ENCODE results near the gene NSUN3. TPM values are rescaled to one million over a fixed set of nuclear protein-coding genes. Genes with fewer than 3 reads are reported as not detected.

The NSUN3 gene
- total and polyA plus RNA-seq, 2 of the 4 experiments (the other 2 are of a cell fraction): 4.9 to 6.8 TPM

DNA sequence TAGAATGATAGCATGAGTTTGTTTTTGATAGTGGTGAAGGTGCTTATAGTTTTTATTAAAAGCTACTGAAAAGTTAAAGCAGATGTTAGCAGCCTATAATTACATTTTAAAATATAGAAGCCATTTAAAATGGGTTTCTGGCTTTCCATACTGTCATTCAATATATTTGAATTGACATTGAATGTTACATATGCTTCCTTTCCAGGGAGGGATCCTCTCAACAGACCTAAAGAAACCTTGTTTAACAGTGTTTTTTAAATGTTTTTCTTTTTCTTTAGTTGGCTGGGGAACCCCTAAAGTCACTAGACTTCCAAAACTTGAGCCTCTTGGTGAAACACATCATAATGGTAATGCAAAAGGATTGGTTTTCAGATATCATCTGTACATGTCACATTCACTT, 12.3 kb upstream of the NSUN3 start:
- POLR2A ChIA-PET (ENCODE audit: unreplicated experiment): no interaction called here
- no peak overlapping the region for H3K9ac ChIP-seq (ENCODE audit: low read depth, low read length)
- intact Hi-C loops (cut with micrococcal nuclease) (no loop called here), in situ Hi-C loops (cut with MboI; ENCODE audit: low sequenced_read_pairs) (no loop called here), dilution Hi-C loops (cut with HindIII; ENCODE audit: low sequenced_read_pairs, unreplicated experiment) (no loop called here)
- CTCF ChIA-PET: interaction anchor here (0.6 kb wide), 1 partner anchor 46 kb away, joined by 3 read pairs; no protein-coding TSS in a partner anchor
- no peak for DNase-seq
- H3K56ac ChIP-seq (ENCODE audit: extremely low read depth, insufficient read depth, low read length): no peak overlapping the region
- no peak for TF ChIP-seq CEBPB (IDR thresholded peaks at IDR 0.05; ENCODE audit: low read depth, low read length)
- TF ChIP-seq BHLHE40 (IDR thresholded peaks at IDR 0.05; ENCODE audit: low read depth, low read length): no peak
- no peak for TF ChIP-seq RCOR1 (IDR thresholded peaks at IDR 0.05; ENCODE audit: insufficient replicate concordance, low read length)
- TF ChIP-seq, protein P1, sequence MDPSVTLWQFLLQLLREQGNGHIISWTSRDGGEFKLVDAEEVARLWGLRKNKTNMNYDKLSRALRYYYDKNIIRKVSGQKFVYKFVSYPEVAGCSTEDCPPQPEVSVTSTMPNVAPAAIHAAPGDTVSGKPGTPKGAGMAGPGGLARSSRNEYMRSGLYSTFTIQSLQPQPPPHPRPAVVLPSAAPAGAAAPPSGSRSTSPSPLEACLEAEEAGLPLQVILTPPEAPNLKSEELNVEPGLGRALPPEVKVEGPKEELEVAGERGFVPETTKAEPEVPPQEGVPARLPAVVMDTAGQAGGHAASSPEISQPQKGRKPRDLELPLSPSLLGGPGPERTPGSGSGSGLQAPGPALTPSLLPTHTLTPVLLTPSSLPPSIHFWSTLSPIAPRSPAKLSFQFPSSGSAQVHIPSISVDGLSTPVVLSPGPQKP (IDR thresholded peaks at IDR 0.05; ENCODE audit: borderline replicate concordance, low read depth, low read length): no peak
- no peak for TF ChIP-seq RFX5 (IDR thresholded peaks at IDR 0.05; ENCODE audit: low read depth, low read length)
- TF ChIP-seq RAD21 (IDR thresholded peaks at IDR 0.05; ENCODE audit: low read length): no peak
- TF ChIP-seq SMC3 (IDR thresholded peaks at IDR 0.05; ENCODE audit: low read depth, low read length): no peak
- TF ChIP-seq, protein P2, sequence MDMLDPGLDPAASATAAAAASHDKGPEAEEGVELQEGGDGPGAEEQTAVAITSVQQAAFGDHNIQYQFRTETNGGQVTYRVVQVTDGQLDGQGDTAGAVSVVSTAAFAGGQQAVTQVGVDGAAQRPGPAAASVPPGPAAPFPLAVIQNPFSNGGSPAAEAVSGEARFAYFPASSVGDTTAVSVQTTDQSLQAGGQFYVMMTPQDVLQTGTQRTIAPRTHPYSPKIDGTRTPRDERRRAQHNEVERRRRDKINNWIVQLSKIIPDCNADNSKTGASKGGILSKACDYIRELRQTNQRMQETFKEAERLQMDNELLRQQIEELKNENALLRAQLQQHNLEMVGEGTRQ (IDR thresholded peaks at IDR 0.05; ENCODE audit: low read depth, low read length): no peak
- no peak for TF ChIP-seq MAZ (IDR thresholded peaks at IDR 0.05; ENCODE audit: borderline replicate concordance, low read depth, low read length)
- TF ChIP-seq MXI1 (IDR thresholded peaks at IDR 0.05; ENCODE audit: borderline replicate concordance, low read depth, low read length): no peak
- no peak for TF ChIP-seq POLR2A (IDR thresholded peaks at IDR 0.05; ENCODE audit: low read depth, low read length)
- no peak for TF ChIP-seq CHD1 (IDR thresholded peaks at IDR 0.05; ENCODE audit: low read depth, low read length)
- no peak for TF ChIP-seq FOS (IDR thresholded peaks at IDR 0.05; ENCODE audit: low read depth, low read length)
- TF ChIP-seq, protein P3, sequence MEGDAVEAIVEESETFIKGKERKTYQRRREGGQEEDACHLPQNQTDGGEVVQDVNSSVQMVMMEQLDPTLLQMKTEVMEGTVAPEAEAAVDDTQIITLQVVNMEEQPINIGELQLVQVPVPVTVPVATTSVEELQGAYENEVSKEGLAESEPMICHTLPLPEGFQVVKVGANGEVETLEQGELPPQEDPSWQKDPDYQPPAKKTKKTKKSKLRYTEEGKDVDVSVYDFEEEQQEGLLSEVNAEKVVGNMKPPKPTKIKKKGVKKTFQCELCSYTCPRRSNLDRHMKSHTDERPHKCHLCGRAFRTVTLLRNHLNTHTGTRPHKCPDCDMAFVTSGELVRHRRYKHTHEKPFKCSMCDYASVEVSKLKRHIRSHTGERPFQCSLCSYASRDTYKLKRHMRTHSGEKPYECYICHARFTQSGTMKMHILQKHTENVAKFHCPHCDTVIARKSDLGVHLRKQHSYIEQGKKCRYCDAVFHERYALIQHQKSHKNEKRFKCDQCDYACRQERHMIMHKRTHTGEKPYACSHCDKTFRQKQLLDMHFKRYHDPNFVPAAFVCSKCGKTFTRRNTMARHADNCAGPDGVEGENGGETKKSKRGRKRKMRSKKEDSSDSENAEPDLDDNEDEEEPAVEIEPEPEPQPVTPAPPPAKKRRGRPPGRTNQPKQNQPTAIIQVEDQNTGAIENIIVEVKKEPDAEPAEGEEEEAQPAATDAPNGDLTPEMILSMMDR (conservative IDR thresholded peaks at IDR 0.05; ENCODE audit: low read depth, low read length): no peak
- TF ChIP-seq NFE2L2 (IDR thresholded peaks at IDR 0.05; ENCODE audit: low read depth, low read length): no peak
- TF ChIP-seq MAFK (IDR thresholded peaks at IDR 0.05; ENCODE audit: low read depth, low read length): no peak
- no peak overlapping the region for H4K5ac ChIP-seq (ENCODE audit: low read depth, low read length)
- no peaks in the 10 kb centered on the region for H3K4me1 ChIP-seq (ENCODE audit: control insufficient read depth, insufficient read depth, low read length)
- no peak overlapping the region for H2BK15ac ChIP-seq (ENCODE audit: low read depth, low read length)
- H2BK20ac ChIP-seq (ENCODE audit: low read depth, low read length): no peak overlapping the region
- H3K9me1 ChIP-seq (ENCODE audit: insufficient read depth, low read length): no peaks in the 10 kb centered on the region
- no peak overlapping the region for H3K4me2 ChIP-seq (ENCODE audit: low read depth, low read length)
- no peak overlapping the region for H3K27ac ChIP-seq (ENCODE audit: insufficient read depth, low read length)
- H2AK5ac ChIP-seq (ENCODE audit: low read depth, low read length): no peak overlapping the region
- H3K36me3 ChIP-seq (ENCODE audit: control insufficient read depth, insufficient read depth, low read length): 0 out of 2 replicates have a peak, but pooled peaks cover 1% of the 10 kb centered on the region
- no peak overlapping the region for H2AFZ ChIP-seq (replicated peaks; ENCODE audit: low read length, poor library complexity)
- H2AK9ac ChIP-seq (replicated peaks; ENCODE audit: low read depth, low read length, poor library complexity): no peak overlapping the region
- no peaks in the 10 kb centered on the region for H3K79me1 ChIP-seq (ENCODE audit: low read depth in 1 of 2, low read length in 2 of 2)
- no peak overlapping the region for H3K18ac ChIP-seq (ENCODE audit: low read depth, low read length)
- H3K27me3 ChIP-seq (ENCODE audit: control insufficient read depth, insufficient read depth, low read length): no peaks in the 10 kb centered on the region
- no peak overlapping the region for H3K4me3 ChIP-seq (ENCODE audit: insufficient read depth, low read depth, low read length)
- H2BK5ac ChIP-seq (ENCODE audit: low read depth, low read length, poor library complexity, severe bottlenecking): no peak overlapping the region
- ATAC-seq (ENCODE audit: low read depth): no peak
- no peaks in the 10 kb centered on the region for H3K9me3 ChIP-seq (ENCODE audit: control insufficient read depth, insufficient read depth, low read length)
- H4K8ac ChIP-seq (ENCODE audit: low read depth in 2 of 2, low read length in 2 of 2): no peak overlapping the region
- no peaks in the 10 kb centered on the region for H4K20me1 ChIP-seq (ENCODE audit: insufficient read depth, low read length)
- no TSS peak for BruUV-seq (replicated peaks)
- no peak overlapping the region for H4K91ac ChIP-seq (ENCODE audit: insufficient read depth, low read depth, low read length)
- no peak overlapping the region for H3K23ac ChIP-seq (ENCODE audit: low read depth, low read length)
- no peak overlapping the region for H3K14ac ChIP-seq (replicated peaks; ENCODE audit: low read depth, low read length)
- H2BK120ac ChIP-seq (ENCODE audit: low read depth, low read length): no peak overlapping the region
- no peak overlapping the region for H3K4ac ChIP-seq (ENCODE audit: low read depth, low read length)
